Measurements from ENCODE around the gene ARF3.

ARF3 gene

DNA sequence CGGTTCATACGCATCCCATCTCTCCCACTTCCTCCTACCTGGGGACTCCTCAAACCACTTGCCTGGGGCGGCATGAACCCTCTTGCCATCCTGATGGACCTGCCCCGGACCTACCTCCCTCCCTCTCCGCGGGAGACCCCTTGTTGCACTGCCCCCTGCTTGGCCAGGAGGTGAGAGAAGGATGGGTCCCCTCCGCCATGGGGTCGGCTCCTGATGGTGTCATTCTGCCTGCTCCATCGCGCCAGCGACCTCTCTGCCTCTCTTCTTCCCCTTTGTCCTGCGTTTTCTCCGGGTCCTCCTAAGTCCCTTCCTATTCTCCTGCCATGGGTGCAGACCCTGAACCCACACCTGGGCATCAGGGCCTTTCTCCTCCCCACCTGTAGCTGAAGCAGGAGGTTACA, 24.5 kb upstream of the ARF3 start:
- DNase-seq (ENCODE audit: low read depth in 2 of 2): no peak

DNA sequence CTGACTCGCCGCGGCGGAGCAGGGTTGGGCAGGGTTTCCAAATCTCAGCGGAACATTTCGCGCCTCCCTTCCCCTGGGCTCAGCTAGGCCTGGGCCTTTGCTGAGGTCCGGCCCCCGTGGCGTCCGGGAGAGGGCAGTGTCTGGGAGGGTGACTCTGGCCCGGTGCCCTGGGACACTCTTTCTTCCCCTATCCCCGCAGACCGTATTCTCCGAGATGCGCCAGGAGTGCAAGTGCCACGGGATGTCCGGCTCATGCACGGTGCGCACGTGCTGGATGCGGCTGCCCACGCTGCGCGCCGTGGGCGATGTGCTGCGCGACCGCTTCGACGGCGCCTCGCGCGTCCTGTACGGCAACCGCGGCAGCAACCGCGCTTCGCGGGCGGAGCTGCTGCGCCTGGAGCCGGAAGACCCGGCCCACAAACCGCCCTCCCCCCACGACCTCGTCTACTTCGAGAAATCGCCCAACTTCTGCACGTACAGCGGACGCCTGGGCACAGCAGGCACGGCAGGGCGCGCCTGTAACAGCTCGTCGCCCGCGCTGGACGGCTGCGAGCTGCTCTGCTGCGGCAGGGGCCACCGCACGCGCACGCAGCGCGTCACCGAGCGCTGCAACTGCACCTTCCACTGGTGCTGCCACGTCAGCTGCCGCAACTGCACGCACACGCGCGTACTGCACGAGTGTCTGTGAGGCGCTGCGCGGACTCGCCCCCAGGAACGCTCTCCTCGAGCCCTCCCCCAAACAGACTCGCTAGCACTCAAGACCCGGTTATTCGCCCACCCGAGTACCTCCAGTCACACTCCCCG, 23.9 kb upstream of the ARF3 start:
- no peak for DNase-seq (ENCODE audit: low read depth in 2 of 2)

DNA sequence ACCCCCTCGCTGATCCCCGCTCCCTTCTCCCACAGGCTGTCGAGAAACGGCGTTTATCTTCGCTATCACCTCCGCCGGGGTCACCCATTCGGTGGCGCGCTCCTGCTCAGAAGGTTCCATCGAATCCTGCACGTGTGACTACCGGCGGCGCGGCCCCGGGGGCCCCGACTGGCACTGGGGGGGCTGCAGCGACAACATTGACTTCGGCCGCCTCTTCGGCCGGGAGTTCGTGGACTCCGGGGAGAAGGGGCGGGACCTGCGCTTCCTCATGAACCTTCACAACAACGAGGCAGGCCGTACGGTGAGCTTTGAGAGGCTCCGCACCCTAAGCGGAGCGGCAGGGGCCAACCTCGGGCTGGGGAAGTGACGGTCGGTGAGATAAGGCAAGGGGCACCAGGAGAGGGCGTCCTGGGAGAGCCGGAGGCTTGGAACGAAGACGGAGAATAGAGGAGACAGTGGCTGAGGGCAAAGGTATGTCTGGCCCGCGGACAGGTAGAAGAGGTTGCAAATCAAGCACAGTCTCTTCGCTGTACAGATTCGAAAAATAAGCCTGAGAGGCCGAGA, 23.2 kb upstream of the ARF3 start:
- no peak for DNase-seq (ENCODE audit: low read depth in 2 of 2)

DNA sequence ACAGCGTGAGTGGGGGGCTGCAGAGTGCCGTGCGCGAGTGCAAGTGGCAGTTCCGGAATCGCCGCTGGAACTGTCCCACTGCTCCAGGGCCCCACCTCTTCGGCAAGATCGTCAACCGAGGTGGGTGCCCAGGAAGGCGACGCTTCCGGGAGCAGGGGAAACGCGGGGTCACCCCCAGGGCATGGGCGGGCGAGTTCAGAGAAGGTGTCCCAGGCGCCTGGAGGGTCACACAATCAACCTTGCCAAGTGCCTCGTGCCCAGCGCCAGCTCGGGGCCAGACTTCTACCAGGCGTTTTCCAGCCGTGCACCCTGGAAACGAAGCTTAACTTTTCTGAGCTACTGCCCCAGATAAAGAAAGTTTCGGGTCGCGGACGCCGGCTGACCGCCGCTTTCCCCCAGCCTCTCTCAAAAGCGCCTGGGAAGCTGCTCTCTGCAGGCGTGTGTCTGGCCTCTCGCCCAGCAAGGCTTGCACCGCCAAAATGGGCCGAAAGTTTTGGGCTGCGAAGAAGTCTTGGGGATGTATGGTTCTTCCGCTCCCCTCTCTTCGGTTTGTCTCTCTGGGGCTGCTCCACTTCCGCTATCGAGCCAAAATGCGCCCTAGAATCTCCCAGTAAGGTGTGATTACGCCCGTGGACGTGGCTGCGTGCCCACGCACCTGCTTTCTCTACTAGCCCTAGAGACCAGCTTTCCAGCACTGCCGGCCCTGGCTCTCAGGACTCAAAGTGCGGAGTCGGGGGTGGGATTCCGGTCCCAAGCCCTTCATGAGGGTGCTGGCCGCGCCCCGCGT, 22.5 kb upstream of the ARF3 start:
- DNase-seq (ENCODE audit: low read depth in 2 of 2): no peak

DNA sequence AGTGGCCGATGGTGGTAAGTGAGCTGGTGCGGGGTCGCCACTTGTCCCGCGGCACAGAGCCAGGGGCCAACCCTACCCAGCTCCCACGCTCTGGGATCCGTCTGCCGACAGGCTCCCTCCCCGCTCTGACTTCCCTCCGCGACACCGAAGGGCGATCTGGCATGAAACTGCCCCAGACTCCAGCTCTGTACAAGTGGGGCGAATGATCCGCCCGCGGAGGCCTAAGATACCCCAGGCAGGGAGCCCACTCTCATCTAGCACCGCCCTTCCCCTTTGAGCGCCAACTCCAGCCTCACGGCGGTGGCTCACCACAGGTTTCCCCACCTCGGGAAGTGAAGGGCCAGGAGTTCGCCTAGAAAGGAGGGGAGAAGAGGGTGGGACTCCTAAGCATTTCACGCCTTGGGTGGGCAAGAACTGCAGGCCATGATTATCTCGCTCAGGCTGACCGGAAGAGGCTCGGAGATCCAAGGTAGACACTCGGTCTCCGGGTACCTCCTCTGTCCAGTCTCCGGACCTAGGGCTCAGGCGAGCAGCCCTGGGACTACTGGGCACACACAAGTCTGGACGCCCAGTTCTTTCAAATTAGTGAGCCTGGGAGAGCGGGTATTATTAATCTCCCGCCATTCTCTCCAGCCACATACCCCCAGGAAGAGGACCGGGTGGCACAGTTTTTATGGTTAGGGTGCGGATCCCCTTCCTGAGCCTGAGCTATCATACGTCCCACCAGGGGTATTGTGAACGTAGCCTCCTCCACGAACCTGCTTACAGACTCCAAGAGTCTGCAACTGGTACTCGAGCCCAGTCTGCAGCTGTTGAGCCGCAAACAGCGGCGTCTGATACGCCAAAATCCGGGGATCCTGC, 21.7 kb upstream of the ARF3 start:
- no peak for DNase-seq (ENCODE audit: low read depth in 2 of 2)

DNA sequence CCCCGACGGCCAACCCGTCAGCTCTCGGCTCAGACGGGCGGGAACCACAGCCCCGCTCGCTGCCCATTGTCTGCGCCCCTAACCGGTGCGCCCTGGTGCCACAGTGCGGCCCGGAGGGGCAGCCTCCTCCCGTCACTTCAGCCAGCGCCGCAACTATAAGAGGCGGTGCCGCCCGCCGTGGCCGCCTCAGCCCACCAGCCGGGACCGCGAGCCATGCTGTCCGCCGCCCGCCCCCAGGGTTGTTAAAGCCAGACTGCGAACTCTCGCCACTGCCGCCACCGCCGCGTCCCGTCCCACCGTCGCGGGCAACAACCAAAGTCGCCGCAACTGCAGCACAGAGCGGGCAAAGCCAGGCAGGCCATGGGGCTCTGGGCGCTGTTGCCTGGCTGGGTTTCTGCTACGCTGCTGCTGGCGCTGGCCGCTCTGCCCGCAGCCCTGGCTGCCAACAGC, 21.0 kb upstream of the ARF3 start, which contains the start of gene WNT1:
TSS of gene WNT1 (plus strand) at position 32 of the 450 bp plus-strand sequence. CDS start at position 361, 329 bp downstream.
- no peak for DNase-seq (ENCODE audit: low read depth in 2 of 2)

DNA sequence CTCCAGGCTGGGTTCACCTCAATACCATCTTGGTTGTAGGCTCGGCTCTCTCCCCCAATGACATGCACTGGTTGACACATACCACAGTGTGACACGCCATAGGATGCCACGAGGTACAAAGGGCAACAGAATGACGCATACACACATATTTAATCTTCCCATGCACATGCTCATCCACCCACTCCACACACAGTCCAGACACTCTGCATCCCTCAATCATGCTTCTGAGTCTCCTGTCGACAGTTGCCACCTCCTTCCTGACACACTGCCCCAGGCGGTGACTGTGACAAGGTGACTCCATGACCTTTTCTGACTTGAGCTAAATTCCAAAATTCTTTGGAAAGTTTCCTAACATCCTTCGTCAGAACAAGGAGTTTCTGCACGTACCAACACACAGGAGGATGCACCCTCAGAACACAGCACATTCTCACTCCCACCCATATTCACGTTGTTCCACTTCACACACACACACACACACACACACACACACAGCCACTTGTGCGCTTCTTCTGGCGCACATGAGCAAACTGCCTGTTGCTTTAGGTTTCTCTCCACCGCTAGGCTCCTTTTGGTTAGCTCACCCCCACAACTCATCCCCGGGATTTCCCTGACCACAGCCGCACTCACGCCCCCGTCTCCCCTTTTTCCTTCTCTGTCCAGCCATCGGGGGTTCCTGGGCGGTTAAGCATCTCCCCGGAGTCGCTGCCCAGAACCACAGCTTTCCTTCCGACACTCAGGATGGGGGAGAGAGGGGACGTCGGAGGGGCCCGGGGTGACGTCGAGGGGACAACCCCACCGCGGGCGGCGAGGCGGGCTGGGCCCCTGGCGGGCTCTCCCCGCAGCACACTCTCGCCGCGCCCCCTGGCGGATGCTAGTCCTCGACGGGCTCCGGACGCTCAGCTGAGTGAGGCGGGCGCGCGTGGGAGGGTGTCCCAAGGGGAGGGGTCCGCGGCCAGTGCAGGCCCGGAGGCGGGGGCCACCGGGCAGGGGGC, 20.3 kb upstream of the ARF3 start:
- peak; percentile 76 to 85 for DNase-seq (ENCODE audit: low read depth in 2 of 2)

DNA sequence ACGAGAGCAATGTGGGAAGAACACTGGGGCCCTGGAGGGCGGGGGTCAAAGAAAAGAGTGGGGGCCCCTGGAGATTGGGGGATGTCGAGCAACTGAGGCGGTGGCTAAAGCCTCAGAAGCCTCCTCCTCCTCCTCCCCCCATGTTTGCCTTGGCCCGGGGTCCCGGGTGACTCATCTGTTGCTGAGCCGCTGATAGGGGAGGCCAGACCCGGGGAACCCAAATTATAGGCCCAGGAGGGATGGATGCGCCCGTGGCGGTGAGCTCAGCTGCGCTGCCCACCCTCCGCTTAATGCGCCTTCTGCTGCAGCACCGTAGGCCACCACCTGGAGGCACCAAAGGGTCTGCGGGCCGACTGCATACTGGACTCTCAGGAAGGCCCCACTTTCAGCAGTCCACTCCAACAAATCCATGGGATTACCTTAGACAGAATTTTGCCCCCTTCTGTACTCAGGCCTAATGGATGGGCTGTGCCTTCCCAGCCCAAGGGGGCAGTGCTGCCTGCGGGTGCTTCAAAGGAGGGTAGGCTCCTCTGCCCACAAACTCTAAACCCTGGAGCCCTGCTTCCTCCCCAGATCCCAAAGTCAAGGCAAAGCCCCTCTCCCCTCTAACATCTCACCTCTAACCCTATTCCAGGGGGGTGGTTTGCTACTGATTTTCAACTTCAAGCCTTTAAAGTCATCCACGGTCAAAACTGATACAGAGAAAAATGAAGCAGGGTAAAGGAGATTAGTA, 16.8 kb upstream of the ARF3 start:
- DNase-seq (ENCODE audit: low read depth in 2 of 2): no peak

DNA sequence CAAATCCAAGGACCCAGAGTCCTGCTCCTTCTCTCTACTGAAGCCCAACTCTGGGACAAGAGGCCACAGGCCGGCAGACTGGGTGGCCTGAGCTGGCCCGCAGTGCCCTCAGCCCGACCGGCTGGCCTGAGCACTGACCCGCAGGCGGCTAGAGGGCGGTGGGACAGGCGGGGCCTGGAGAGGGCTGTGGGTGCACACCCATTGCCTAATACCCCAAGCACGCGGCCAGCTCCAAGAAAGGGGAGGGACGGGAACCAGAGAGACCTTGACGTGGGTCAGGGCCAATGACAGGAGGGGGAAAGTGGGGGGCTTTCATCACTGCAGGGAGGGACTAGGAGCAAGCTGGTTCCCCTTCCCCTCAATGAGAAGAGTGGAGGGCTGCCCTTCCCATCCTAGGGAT, 16.2 kb upstream of the ARF3 start:
- DNase-seq (ENCODE audit: low read depth in 2 of 2): no peak

DNA sequence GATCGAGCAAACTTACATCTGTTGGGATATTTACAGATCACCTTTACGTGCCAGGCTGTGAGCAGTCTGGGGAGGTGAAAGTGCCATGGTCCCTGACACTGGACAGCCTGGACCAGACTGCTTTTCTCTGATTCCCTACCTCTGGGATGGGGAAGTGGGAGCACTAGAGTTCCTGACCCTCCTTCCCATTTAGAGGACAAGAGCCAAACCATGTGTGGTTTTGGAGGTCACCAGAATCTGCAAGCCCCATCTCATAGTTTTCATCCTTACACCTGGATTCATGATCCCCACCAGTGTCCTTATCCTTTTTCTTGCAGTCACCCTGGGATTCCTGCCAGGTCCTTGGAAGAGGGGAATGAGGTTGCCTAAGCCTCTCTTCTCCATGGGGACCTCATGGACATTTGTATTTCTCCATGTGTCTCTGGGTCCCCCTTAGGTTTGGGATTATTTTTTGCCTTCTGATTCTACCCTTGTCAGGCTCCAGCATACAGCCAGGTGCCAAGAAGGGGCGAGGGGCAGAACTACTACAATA, 15.7 kb upstream of the ARF3 start:
- no peak for DNase-seq (ENCODE audit: low read depth in 2 of 2)

DNA sequence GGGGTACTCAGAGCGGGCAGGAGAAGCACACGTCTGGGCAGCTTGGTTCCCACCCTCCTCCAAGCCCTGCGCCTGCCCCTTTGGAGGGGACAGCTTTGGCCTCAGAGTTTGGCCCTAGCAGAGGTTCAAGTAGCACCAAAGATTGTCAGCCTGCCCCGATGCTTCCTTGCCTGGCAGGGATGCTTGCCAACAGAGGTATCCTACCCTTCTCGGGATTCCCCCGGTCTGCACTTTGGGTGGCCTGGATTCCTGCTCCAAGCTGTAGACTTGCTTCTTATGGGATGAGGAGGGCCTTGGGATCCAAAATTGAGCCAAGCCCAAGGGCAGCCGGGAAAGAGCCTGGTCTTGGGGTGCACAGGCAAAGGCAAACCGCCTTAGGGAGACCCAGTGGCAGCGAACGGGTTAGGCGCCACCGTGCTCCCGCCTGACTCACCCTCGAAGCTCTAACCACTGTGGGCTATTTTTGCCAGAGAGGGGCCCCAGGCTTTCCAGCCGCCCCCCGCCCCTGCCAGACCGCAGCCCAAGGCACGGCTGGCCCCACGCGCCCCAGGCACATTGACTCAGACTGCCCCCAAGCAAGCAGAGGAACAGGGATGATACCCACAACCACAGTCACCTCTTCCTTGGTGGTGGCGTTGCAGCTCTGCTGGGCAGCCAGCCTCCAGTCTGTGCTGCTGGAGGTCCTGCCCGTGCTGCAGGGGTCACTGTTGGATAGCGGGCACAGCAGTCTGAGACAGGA, 15.1 kb upstream of the ARF3 start:
- no peak for DNase-seq (ENCODE audit: low read depth in 2 of 2)

DNA sequence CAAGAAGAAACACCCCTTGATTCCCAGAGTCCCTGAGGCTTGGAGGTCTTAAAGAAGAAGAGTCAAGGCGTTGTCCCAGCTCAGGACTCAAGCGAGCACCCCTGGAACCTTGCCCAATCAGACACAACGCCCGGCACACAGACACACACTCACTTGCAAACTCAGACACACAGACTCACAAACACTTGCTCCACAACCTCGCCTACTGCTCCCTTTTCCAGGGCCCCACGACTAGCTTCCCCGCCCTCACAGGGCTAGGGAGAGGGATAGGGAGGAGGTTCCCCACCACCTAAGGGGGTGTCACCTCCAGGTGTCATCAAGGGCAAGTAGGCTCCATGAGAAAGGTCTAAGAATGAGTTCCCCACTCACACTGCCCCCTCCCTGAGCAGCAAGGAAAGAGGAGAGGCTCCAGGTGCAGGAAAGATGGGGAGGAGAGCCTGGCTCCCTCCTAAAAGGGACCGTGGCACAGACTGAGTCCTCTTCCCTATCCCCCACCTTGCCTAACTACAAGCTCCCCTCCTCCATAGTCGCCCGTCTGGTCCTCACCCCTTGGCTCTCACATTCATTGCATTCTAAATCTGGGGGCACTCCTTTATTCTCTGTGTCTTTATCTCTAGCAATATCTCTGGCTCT, 13.5 kb upstream of the ARF3 start:
- DNase-seq (ENCODE audit: low read depth in 2 of 2): no peak

DNA sequence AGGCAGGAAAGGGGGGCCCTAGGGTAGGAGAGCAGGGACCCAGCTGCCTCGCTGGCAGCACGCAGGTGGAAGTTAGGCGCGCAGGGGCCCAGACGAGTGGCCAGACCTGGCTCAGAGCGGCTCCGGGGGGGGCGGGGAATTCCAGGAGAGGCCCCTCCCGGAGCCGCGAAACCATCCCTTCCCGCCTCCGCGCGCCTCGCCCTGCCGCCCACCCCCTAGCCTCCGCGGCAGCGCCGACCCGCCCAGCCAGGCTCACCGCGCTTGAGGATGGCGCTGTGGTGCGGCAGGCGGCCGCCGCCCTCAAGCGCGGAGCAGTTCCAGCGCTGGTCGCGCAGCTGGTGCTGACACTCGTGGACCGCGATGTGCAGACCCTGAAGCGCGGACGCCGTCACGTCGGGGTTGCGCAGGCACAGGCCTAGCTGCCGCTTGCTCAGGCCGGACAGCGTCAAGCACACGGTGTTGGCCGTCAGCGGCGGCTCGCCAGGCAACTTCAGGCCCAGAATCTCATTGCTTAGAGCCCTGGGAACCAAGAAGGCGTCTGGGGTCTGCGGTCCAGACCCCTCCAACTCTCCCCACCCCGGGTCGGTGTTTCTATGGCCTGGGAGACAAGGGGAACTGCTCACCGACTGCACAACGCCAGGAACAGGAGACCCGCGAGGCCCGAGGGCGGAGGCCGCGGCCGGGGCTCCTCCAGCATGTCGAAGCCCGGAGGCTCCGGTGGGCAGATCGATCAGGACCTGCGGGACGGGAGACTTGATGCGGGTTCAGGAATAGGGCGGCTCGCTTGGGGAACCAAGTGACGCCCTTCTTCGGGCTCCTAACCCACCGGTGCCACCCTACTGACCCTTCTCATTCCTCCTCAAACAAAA, 12.8 kb upstream of the ARF3 start:
- DNase-seq (ENCODE audit: low read depth in 2 of 2): peak in 1 of 2 donors; percentile 54

DNA sequence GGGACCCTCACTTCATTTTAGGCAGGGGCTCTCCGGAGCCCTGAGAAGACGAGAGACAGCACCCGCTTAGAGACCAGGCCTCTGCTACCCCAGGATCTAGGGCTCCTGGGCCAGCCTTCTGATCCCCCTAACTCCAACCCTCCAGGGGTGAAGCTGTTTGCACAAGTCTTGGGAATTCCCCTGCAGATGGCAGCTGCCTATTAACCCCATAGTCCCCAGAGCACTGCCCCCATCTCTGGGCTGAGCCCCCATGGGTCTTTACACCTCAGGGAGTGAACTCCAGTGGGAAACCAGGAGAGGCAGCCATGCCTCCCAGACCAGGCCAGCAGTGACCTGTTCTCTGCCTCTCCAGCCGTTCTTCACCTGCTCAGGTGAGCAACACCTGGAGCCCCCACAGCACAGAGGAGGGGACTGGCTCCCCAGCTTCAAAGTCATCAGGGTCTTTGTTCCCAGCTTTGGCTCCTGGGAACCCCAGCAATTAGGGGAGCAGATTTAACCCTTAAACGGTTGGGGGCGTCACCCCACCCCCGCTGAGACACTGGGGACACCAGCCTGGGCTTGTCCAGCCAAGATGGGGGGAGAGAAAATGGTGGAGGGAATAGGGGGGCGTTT, 12.0 kb upstream of the ARF3 start:
- no peak for DNase-seq (ENCODE audit: low read depth in 2 of 2)

DNA sequence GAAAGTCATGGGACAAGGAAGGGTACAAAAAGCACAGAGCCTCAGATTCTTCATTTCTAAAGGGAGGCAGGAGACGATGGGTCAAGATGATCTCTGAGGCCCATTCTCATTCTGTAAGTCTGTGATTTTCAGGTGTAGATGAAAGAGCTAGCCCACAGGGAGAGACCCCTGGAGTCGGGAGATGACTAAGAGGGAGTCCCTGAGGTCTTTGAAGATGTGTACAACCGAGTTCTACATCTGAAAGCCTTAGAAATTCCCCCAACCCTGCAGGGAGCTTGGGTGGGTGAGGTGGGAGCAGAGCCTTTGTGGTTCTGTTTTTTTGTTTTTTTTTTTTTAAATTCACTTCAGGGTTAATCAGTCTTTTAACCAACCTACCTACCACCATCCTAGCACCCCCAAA, 11.2 kb upstream of the ARF3 start:
- DNase-seq (ENCODE audit: low read depth in 2 of 2): no peak

DNA sequence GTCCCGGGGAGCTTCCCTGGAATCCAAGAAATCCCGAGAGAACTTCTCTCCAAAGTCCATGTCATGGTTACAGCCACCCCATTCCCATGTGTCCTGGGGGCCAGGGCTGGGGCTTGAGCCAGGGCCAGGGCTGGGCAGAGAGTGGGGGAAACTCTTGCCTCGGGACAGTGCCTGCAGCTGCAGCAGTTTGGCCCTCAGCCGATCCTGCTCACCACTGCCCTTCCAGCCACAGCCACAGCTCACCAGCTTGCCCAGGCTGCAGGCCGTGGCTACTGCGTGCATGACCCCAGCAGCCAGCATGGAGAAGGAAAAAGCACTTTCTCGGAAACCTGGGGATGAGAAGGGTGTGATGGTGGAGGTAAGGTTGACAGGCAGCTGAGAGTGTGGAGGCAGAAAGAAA, 10.7 kb upstream of the ARF3 start:
- no peak for DNase-seq (ENCODE audit: low read depth in 2 of 2)
